Measurements from ENCODE around the gene MEF2C. TPM values are rescaled to one million over a fixed set of nuclear protein-coding genes. Genes with fewer than 3 reads are reported as not detected.
"Not testable (repeated sequence)": the region's sequence is repeated elsewhere in the genome, so short reads cannot be mapped to it uniquely, and the experiment has no call there.

Gene MEF2C
- total RNA-seq, 1 experiment from 2014 or later, result 9.9 TPM

- H3K27me3 ChIP-seq (ENCODE audit: control insufficient read depth, insufficient read depth, low read length), result no peaks in the 10 kb centered on the region
- H3K9me3 ChIP-seq (ENCODE audit: control insufficient read depth, insufficient read depth, low read depth, low read length), result no peaks in the 10 kb centered on the region
- no peak for TF ChIP-seq CTCF (IDR thresholded peaks at IDR 0.05)
- no peak for TF ChIP-seq REST (IDR thresholded peaks at IDR 0.05; ENCODE audit: insufficient read depth in 1 of 2, low read depth in 2 of 2, low read length in 1 of 2)
- no peak for TF ChIP-seq TCF7L2 (IDR thresholded peaks at IDR 0.05; ENCODE audit: low read depth, low read length)
- no peak for TF ChIP-seq SIN3A (IDR thresholded peaks at IDR 0.05; ENCODE audit: borderline replicate concordance, insufficient read depth, low read depth, low read length)
- TF ChIP-seq POLR2AphosphoS5 (IDR thresholded peaks at IDR 0.05; ENCODE audit: low read depth, low read length), result no peak
- in situ Hi-C loops (cut with HindIII; ENCODE audit: low pct_unique_long_range_greater_than_20kb, low sequenced_read_pairs) (no loop called here), intact Hi-C loops (cut with micrococcal nuclease; ENCODE audit: unreplicated experiment) (no loop called here)
- ATAC-seq, result no peak
- ChIA-PET POLR2A (no interaction called here), CTCF (no interaction called here)
- H3K36me3 ChIP-seq (ENCODE audit: control insufficient read depth, insufficient read depth, low read length), result no peaks in the 10 kb centered on the region; the same call in 1 of the 2 replicates
- no peaks in the 10 kb centered on the region for H3K4me1 ChIP-seq (ENCODE audit: control insufficient read depth, insufficient read depth, low read length)
- H3K4me3 ChIP-seq (ENCODE audit: low read depth in 2 of 2, low read length in 2 of 2), result no peak overlapping the region
- H3K27ac ChIP-seq (ENCODE audit: low read length), result no peak overlapping the region
- DNase-seq (ENCODE audit: low read depth, low spot score), result no peak
- no TSS peak for BruUV-seq (replicated peaks)
Observed at GRCh38 chr5:88860501-88860900, 22.5 kb downstream of the MEF2C start.

GRCh38 chr5:88858392-88858791, 24.6 kb downstream of the MEF2C start:
- H3K4me3 ChIP-seq (ENCODE audit: low read depth in 2 of 2, low read length in 2 of 2), result no peak overlapping the region
- no peak for TF ChIP-seq CTCF (IDR thresholded peaks at IDR 0.05)
- TF ChIP-seq POLR2AphosphoS5 (IDR thresholded peaks at IDR 0.05; ENCODE audit: low read depth, low read length), result no peak
- TF ChIP-seq SIN3A (IDR thresholded peaks at IDR 0.05; ENCODE audit: borderline replicate concordance, insufficient read depth, low read depth, low read length), result no peak
- TF ChIP-seq TCF7L2 (IDR thresholded peaks at IDR 0.05; ENCODE audit: low read depth, low read length), result no peak
- TF ChIP-seq REST (IDR thresholded peaks at IDR 0.05; ENCODE audit: insufficient read depth in 1 of 2, low read depth in 2 of 2, low read length in 1 of 2), result no peak
- CTCF ChIA-PET, result no interaction called here
- ATAC-seq, result no peak
- H3K27me3 ChIP-seq (ENCODE audit: control insufficient read depth, insufficient read depth, low read length), result no peaks in the 10 kb centered on the region
- intact Hi-C loops (cut with micrococcal nuclease; ENCODE audit: unreplicated experiment) (no loop called here), in situ Hi-C loops (cut with HindIII; ENCODE audit: low pct_unique_long_range_greater_than_20kb, low sequenced_read_pairs) (no loop called here)
- DNase-seq (ENCODE audit: low read depth, low spot score), result no peak
- H3K36me3 ChIP-seq (ENCODE audit: control insufficient read depth, insufficient read depth, low read length), result no peaks in the 10 kb centered on the region; the same call in 1 of the 2 replicates
- POLR2A ChIA-PET, result no interaction called here
- no TSS peak for BruUV-seq (replicated peaks)
- H3K9me3 ChIP-seq (ENCODE audit: control insufficient read depth, insufficient read depth, low read depth, low read length), result no peaks in the 10 kb centered on the region
- H3K27ac ChIP-seq (ENCODE audit: low read length), result no peak overlapping the region
- no peaks in the 10 kb centered on the region for H3K4me1 ChIP-seq (ENCODE audit: control insufficient read depth, insufficient read depth, low read length)

GRCh38 chr5:88856381-88856780, 26.6 kb downstream of the MEF2C start:
- H3K9me3 ChIP-seq (ENCODE audit: control insufficient read depth, insufficient read depth, low read depth, low read length); BruUV-seq (replicated peaks); in situ Hi-C loops (cut with HindIII; ENCODE audit: low pct_unique_long_range_greater_than_20kb, low sequenced_read_pairs): not testable (repeated sequence)

More at GRCh38 chr5:88856381-88856780, 26.6 kb downstream of the MEF2C start:
- H3K4me3 ChIP-seq (ENCODE audit: low read depth in 2 of 2, low read length in 2 of 2); DNase-seq (ENCODE audit: low read depth, low spot score); H3K27ac ChIP-seq (ENCODE audit: low read length); H3K27me3 ChIP-seq (ENCODE audit: control insufficient read depth, insufficient read depth, low read length); ATAC-seq; CTCF ChIA-PET; H3K4me1 ChIP-seq (ENCODE audit: control insufficient read depth, insufficient read depth, low read length); H3K36me3 ChIP-seq (ENCODE audit: control insufficient read depth, insufficient read depth, low read length); POLR2A ChIA-PET; intact Hi-C loops (cut with micrococcal nuclease; ENCODE audit: unreplicated experiment): not testable (repeated sequence)
